SH-SY5Y (cell line): ENCODE measurements around the gene PHF5A.

Experiments used
- GATA2 ChIP-seq: IDR thresholded peaks from 2 replicates; pipeline ENCODE4 v1.6.1; 2011; ENCODE audit warnings: mild to moderate bottlenecking, low read depth, low read length
- GATA3 ChIP-seq: IDR thresholded peaks from 2 replicates; pipeline ENCODE4 v1.6.1; 2011; ENCODE audit warnings: low read depth, mild to moderate bottlenecking, low read length, moderate library complexity

PHF5A gene, protein sequence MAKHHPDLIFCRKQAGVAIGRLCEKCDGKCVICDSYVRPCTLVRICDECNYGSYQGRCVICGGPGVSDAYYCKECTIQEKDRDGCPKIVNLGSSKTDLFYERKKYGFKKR

DNA sequence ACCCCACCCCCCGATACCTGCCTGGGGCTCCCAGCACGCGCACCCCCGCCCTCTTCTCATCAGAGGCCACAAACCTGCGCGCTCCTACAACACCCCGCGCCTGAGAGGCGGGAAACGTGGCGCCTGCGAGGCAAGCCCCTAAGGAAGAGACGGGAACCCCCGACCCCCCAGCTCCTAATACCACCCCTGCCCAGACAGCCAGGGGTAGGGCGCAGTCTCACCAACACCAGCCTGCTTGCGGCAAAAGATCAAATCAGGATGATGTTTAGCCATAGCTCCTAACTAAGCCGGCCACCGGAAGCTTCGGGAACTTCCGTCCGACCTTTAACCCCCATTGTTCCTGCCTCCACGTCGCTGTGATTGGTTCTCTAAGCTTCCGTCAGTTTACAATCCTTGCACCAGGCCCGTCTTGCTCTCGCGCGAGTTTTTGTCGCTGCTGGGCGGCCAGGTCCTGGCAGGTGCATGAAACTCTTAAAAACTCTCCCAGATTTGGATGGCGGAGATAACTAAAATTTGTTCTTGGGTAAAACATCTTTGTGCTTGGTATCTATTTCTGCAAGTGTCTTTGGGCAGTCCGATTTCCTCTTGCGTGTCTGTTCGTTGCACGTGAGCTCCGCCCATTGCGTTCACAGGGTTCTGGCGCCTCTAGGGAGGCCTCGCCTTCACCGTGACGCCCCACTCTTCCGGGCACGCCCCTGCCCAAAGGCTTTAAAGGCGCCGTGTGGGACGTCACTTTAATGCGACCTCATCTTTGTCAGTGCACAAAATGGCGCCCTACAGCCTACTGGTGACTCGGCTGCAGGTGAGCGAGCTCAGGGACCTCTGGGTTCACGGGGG is at the start of gene PHF5A, which contains the start of gene ACO2:
Gene PHF5A (minus strand): TSS at position 312 of the 837 bp plus-strand sequence. CDS start 39 bp downstream, at position 273.
Gene ACO2 (plus strand): TSS at position 737 of the 837 bp plus-strand sequence. CDS start 30 bp downstream, at position 767.
- TF ChIP-seq GATA2 (no peak), GATA3 (no peak)

DNA sequence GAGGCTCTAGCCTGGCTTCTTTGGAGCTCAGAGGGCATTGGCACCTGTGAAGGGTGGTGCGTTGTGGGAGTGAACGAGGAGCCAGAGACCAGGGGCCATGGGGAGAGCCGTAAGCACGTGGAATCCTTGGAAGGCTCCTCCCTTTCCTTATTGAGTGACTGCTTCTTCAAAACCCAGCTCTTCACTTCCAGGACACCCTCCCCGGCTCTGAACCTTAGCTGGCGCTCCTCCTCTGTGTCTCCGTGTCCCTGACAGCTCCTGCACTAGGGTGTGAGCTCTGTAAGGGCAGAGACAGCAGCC is 49.5 kb upstream of the PHF5A start:
- TF ChIP-seq GATA2 (no peak), GATA3 (no peak)

GRCh38 chr22:41517172-41518047 is 48.9 kb upstream of the PHF5A start:
- TF ChIP-seq GATA3 (no peak), GATA2 (no peak)

DNA sequence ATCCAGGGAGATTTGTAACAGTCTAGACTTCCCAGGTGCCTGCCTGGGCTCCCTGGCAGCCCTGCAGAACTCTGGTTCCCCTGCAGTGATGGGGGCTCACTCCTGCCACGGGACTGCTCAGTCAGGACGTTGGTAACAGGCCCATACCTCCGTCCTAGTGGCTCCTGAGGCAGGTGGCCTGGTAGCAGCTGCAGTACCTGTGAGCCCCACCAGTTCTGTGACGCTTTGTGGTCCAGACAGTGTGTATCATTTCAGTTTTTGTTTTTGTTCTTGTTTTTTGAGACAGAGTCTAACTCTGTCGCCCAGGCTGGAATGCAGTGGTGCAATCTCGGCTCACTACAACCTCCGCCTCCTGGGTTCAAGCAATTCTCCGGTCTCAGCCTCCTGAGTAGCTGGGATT is 48.0 kb upstream of the PHF5A start:
- no peak for TF ChIP-seq GATA2
- no peak for TF ChIP-seq GATA3

DNA sequence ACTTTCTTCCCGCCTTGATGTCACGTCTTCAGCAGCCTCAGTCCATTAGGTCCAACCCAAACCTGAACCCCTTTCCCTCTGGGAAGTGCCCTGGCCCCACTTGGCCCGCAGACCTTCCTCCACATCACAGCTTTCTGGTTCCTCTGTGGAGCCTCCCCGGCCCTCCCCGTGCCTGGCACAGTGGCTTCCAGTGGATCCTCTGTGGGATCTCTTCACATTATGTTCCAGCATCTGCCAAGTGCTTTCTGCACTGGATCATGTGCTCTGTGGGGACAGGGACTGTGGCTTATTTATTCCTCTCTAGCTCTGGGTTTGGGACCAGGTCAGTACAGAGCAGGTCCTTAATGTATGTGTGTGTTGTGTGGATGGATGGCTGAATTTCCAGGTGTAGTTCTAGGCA is 44.9 kb upstream of the PHF5A start:
- TF ChIP-seq GATA2 (no peak), GATA3 (no peak)

- no peak for TF ChIP-seq GATA3
- TF ChIP-seq GATA2, result no peak
Observed at GRCh38 chr22:41512421-41513194, 44.1 kb upstream of the PHF5A start.

DNA sequence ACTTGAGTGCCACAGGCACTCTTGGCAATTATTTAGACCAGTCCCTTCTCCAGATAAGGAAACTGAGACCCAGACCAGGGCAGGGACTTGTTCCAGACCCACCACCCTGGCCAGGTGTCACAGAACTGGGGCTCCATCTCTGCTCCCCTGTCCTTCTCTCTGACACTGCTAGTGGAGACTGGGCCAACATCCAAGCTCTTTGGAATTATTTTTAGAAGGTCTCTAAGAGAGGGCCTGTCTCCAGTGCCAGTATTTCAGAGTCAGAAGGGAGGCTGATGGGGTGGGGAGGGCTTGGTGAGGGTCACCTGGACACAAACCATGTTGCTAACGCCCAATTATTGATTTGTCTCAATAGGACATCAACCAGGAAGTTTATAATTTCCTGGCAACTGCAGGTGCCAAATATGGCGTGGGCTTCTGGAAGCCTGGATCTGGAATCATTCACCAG is 43.1 kb upstream of the PHF5A start:
- TF ChIP-seq GATA2, result no peak
- no peak for TF ChIP-seq GATA3

DNA sequence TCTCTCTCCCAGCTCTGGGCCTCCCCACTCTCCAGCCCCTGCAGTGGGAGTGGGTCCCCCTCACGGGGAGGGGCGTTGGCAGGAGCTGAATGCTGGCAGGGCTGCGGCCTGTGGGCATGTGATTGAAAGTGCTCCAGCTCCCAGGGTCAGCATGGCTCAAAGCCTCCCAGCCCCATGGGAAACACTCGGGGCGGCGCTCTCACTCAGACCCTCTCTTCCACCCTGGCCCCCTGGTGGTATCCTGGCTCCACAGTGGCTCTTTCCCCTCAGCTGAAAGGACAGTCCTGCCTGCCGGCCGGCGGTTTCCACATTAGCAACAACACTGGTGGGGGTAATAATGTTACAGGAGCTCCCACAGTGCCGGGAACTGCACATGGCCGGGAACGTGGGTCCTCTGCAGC is 40.3 kb upstream of the PHF5A start:
- TF ChIP-seq GATA3, result no peak
- TF ChIP-seq GATA2, result no peak

GRCh38 chr22:41507330-41508063 is 39.0 kb upstream of the PHF5A start:
- TF ChIP-seq GATA2, result no peak
- no peak for TF ChIP-seq GATA3

DNA sequence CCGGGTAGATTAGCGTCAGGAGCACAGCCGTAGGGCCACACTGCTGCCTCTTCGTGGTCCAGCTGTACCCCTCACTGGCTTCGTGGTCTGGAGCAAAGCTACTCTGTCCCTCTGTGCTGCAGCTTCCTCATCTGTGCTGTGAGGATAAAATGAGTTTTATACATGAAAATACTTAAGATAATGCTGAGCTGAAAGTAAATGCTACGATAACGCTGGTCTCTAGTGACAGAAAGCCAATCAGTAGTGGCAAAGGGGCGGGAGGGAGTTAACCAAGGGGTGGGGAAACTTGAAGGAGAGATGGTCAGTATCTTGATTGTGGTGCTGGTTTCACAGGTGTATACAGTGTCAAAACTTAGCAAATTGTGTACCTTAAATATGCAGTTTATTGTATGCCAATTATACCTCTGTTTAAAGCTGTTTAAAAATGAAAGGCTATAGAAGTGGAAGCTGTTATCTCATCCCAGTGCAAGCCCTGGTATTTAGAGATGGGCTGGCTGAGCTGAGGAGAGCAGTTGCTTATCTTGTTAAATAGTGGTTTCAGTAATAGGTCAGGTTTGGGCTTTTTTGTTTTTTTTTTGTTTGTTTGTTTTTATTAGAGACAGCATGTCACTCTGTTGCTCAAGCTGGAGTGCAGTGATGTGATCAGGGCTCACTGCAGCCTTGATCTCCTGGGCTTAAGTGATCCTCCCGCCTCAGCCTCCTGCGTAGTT is 37.2 kb upstream of the PHF5A start:
- TF ChIP-seq GATA2, result no peak
- no peak for TF ChIP-seq GATA3

DNA sequence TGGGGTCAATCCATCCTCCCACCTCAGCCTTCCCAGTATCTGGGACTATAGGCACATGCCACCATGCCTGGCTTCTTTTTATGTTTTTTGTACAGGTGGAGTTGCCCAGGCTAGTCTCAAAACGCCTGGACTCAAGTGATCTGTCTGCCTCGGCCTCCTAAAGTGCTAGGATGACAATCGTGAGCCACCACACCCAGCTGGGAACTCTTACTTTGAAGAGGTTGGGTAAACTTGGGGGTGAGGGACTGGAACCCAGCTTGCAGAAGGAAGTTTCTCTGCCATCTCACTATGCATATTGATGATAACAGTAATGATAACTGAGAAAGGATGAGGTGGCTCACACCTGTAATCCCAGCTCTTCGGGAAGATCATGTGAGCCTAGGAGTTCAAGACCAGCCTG is 36.3 kb upstream of the PHF5A start:
- TF ChIP-seq GATA3 (no peak), GATA2 (no peak)

GRCh38 chr22:41504397-41504796 is 35.9 kb upstream of the PHF5A start:
- no peak for TF ChIP-seq GATA3
- no peak for TF ChIP-seq GATA2
